ENCODE measurements around the gene AKT1.

Gene AKT1

DNA sequence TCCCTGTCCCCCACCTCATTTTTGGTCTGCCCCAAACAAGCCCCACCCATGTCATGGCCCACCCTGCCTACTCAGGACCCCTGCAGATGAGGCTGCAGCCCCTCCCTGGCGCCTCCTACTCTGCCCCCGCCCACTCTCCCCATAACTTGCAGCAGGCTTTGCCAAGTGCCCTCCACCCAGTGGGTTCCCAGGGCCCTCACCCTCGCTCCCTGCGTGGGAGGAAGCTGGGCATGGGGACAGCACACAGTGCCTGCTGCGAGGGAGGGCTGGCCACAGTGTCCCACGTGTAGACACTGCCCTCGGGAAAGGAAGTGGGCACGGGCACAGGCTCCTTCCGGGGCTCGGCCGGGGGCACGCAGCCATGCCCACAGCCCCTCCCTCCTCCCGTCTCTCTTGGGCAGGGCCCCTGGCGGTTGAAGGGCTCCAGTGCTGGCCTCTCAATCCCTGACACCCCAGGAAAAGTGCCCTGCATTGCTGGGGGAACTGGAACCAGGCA is 9.4 kb downstream of the AKT1 start:
- no peak for DNase-seq (ENCODE audit: low read depth)

DNA sequence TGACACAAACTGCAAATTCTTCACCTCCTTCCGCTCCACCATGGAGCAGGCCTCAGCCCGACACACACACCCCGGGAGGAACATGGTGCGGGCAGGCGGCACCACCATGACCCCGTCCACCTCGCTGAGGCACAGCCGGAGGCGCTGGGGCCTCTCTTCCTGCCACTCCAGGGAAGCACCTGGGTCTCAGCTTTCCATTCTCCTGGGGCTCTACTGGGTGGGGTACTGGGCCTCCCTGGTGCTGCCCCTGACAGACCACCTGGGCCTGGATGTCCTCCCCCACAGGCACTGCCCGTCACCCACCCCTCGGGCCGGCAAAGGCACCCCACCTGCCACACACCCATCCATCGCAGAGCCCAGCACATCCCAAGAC is 9.9 kb downstream of the AKT1 start:
- no peak for DNase-seq (ENCODE audit: low read depth)

DNA sequence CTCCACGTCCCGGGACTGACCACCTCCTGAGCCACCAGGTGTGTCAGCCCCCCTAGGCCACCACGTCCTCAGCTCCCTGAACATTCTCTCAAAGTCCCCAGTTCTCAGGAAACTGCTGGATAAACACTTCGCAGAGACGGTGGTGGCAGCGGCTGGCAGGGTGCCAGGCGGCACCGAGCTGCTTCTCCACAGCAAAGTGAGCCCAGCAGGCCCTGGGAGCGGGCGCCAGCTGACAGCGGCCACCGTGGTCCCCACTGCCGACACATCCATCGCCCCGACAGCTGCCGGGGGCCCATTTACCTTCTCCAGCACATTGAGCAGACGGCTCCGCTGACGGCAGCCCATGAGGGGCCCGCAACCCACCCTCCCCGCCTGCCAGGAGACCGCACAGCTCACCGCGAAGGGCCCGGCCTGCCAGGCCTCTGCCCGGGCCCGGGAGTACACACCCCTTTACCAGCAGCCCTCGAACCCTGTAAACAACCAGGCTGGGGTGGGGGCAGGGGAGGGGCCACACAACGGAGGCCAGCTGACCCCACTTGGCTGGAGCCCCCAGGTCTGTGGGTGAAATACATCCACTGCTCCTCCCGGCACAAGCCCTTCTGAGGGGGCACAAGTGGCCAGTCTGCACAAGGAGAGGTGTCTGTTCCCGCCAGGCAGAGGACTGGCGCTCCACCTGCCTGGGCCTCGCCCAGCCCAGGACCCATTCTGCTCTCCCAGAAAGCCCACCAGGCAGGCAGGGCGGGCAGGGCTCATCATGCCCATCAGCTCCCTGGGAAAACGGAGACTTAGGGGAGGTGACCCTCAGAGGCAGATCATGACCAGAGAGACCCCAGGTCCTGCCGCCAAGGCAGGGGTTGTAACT is 10.5 kb downstream of the AKT1 start:
- no peak for DNase-seq (ENCODE audit: low read depth)

DNA sequence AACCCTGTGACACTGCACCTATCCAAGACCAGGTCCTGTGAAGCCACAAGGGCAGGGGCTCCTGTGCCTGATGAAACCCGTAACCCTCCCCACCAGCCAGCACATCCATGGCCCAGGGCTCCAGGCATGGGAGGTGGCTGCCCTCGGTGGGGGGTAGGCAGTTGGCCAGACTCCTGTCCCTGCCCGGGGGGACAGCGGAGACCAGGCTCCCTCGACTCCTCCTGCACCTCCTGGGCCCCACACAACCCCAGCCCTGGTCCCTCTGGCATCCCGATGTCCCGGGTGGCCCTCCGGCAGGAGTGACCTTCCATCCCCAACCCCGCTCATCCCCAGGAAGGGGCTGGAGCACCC is 11.4 kb downstream of the AKT1 start:
- DNase-seq (ENCODE audit: low read depth): no peak

DNA sequence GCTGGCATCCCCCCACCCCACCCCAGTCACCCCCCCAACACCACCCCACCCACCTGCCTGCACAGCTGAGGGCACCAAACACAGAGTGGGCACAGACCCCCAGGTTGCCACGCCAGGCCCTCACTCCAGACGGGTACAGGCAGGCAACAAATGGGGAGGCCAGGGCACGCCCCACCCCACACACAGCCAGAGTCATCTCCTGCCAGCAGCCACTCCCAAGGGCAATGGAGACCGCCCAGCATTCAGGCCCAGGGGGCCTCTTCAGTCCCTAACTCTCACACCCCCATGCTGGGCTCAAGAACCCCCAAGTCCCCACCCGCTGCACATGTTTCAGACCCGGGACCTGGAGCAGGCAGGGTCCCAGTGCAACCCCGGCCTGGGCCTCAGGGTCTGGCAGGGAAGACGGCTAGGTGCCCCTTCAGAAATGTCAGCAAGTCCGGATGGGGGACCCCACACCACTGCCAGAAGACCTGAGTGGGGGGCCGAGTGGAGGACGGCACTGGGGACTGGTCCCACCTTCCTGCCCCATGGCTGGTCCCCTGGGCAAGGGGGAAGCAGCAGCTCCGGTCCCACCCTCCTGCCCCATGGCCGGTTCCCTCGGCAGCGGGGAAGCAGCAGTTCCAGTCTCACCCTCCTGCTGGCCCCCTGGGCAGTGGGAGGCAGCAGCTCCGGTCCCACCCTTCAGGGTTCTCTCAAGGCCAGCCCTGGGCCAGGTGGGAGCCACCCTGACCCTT is 11.9 kb downstream of the AKT1 start:
- DNase-seq (ENCODE audit: low read depth): no peak

DNA sequence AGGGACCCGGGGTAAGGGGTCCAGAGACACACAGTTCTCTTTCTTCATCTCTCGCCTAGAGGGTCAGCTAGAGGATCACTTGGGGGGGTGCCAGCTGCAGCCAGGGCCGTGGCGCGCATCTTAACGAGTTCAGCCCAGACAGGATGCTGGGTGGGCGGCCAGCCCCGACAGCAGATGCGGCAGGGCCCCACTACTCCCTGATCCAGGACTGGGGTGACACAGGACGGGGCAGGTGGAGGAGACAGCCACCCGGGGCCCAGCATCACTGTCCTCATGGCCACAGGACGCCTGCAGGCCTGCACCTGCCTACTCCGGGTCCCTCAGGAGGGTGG is 12.8 kb downstream of the AKT1 start:
- DNase-seq (ENCODE audit: low read depth): no peak

DNA sequence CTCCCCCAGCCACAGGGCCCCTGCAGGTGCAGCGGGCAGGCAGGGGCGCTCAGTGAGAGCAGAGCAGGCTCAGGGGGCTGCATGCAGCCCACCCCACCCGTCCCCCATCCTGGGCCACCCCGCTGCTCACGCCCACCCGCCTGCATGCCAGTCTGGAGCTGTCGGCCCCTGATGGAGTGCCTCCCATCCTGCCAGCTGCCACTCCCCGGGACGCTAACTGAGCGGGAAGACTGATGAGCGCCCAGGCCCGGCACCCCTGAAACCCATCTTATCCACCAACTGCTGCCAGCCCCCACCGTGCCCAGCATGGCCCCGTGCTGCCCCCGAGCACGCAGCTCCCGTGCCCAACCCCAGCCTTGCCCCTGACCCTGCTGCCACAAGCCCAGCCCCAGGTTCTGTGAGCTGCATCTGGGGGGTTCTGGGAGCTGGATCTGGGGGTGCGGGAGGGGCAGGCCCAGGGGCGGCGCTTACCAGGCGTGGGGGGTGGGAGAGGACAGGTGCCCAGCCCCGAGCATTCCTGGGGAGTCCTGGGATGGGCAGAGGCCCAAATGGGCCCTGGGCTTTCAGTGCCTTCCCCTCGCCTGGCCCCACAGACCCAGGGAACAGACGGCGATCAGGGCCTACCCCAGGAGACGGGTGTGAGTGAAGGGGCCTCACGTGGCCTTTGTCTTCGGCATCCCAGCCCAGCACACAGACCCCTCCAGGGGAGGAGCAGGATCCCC is 13.3 kb downstream of the AKT1 start:
- no peak for DNase-seq (ENCODE audit: low read depth)

DNA sequence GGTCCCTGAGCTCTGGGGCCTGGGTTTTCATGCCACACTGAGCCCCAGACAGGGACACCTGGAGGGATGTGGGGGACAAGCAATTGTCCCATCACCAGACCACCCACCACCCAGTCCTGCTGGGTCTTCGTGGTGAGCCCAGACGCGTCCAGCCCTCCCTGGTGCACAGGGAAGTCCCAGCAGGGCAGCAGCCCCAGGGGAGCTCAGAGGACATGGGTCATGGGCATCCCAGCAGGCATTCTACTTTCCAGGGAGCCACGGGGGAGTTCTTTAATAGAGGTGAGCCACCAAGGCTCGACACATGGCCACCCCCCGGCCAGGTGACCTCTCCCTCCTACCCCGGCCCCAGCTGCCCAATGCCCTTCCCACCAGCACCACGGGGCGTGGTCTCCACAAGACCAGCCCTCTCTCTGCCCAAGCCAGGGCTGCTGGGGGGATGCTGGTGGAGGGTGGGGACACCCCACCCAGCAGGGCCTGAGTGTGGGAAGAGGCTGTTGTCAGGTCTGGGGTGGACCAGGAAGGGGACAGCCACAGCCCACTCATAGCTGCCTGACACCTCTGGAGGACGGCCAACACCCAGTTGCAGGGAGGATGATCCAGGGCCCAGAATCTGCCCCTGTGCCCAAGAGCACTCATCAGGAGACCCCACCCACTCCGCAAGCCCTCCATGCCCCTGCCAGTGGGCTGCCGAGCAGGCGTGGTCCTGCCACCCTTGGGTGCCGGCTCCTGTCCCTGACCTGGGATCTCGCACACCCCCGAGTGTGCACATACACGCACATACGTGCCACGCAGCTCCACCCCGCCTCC is 14.1 kb downstream of the AKT1 start:
- DNase-seq (ENCODE audit: low read depth): no peak

DNA sequence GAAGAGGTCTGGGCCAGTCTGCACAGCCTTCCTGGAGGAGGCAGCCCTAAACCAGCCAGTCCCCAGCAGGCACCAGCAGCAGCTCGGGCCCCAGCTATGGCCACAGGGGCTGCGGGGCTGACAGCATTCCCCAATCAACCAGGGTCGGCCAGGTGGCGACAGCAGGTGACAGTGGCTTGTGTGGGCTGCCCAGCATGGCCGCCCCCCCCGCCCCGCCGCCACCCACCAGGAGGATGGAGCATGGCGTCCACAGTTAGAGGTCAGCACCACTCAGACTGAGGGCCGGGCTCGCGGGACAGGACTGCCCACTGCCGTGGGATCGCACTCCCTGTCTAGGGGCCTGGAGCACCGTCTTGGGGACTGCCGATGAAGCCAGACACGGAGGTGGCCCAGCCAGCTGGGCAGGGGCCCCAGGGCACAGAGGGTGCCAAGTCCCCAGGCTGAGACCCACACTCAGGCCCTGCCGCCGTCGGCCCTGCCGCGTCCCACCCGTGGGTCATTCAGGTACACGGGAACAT is 15.0 kb downstream of the AKT1 start:
- DNase-seq (ENCODE audit: low read depth): no peak

DNA sequence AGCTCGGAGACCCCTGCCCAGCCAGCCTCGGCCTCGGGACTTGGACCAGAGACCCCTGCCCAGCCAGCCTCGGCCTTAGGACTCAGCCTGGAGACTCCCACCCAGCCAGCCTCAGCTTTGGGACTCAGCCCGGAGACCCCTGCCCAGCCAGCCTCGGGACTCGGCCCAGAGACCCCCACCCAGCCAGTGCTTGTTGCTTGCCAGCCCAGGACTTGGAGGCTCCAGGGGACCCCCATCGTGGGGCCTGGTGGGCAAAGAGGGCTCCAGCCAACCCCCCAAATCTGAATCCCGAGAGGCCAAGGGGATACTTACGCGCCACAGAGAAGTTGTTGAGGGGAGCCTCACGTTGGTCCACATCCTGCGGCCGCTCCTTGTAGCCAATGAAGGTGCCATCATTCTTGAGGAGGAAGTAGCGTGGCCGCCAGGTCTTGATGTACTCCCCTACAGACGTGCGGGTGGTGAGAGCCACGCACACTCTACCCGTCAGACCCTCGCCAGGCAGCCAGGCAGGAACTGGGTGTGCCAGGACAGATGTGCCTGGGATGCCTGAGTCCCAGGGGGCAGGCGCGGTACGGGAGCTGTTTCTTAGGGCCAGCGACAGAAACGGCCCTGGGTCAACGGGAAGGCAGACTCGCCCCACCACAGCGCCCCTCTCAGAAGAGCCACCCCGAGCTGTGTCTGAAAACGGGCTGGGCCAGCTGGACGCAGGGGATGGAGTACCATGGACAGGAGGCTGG is 15.6 kb downstream of the AKT1 start:
- no peak for DNase-seq (ENCODE audit: low read depth)

DNA sequence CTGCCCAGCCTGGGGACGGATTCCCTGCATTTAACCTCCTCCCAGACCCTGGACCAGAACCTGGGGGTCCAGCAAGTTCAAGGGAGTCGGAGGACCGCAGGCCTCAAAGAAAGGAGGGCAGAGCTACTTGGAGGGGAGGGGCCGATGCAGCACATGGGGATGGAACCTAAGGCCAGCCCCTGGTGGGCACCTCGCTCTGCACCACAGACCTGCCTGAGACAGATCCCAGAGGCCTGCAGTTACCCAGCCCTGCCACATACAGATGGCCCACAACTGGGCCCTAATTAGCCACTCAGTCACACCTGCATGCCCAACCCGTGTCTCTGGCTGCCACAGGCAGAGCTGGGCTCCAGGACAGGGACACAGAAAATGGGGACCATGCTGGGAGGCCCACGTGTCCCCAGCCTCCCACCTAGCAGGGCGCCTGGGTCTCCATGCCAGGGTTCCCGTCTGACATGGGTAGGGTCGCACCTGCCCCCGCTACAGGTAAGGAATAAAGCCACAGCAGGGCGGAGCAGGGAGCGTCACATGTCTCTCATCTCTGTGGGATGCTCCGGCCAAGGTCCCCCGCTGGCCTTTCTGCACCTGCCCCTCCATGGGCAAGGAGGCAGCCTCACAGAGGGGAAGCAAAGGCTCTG is 16.7 kb downstream of the AKT1 start:
- DNase-seq (ENCODE audit: low read depth): no peak

DNA sequence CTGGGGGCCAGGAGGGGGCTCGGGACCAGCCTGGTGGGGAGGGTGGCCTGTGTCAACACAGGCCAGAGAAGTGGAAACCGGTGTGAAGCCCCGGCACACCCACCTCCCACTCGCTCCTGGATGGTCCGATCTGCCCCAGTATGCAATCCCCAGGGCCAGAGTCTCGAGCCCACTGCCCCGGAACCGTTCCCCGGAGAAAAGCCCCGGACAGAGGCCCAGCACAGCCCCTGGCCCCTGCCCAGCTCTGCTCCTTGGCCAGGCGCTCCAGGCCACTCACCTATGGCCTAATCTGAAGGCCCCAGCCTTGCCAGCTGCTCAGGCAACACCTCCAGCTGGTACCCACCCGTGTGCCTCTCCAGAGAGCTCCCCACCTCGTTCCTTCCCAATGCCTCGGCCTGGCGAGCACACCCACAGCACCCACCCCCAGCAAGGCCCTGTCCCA is 17.7 kb downstream of the AKT1 start:
- no peak for DNase-seq (ENCODE audit: low read depth)

DNA sequence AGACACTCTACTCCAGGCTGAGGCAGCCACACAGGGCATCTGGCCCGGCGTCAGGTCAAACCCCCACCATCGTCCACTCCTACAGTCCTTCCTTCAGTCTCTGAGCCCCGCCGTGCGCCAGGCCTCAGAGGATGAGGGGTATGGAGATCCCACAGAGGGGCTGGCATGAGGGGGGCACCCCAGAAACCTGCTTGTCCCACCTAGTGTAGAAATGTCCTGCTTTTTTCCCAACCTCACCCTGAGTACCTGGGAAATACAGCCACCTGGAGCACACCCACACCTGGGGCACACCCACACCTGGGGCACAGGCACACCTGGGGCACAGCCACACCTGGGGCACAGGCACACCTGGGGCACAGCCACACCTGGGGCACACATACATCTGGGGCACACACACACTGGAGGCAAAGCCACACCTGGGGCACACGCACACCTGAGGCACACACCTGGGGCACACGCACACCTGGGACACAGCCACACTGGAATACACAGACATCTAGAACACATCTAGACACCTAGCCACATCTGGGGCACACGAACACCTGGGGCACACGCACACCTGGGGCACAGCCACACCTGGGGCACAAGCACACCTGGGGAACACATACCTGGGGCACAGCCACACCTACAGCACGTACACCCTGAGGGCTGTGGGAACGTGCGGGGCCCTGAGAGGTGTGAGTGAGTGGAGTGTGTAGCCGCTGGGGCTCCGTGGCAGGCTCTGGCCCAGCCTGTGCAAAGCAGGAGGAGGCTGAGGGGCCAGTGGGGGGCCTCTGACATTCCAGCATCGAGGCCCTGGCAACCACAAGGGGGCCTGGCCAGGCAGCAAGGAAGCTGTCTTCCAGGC is 18.4 kb downstream of the AKT1 start:
- DNase-seq (ENCODE audit: low read depth): no peak

DNA sequence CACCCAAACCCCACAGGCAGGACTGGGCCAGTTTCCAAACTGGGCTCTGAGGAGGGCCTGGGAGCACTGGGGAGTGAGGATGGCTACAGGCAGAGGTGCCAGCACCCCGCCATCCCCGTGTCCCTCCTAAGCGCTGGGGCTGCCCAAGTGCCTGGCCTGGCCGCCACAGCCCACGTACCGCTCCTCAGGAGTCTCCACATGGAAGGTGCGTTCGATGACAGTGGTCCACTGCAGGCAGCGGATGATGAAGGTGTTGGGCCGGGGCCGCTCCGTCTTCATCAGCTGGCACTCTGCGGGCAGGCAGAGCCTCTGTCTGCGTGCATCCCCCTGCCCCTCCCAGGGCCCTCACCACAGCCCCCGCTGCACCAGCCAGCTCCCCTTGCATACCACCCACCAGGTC is 19.1 kb downstream of the AKT1 start:
- no peak for DNase-seq (ENCODE audit: low read depth)

DNA sequence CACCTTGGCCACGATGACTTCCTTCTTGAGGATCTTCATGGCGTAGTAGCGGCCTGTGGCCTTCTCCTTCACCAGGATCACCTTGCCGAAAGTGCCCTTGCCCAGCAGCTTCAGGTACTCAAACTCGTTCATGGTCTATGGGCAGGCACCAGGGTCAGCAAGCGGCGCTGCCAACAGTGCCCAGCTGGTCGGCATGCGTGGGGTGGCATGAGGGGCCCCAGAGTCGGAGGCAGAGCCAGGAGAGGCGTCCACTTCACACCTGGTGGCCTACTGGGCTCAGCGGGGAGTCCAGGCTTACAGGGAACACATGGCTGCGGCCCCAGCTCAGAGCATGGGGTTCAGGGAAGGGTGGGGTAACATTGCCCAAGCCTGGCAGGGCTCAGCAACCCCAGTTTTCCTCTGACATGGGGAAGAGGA is 20.5 kb downstream of the AKT1 start:
- no peak for DNase-seq (ENCODE audit: low read depth)

DNA sequence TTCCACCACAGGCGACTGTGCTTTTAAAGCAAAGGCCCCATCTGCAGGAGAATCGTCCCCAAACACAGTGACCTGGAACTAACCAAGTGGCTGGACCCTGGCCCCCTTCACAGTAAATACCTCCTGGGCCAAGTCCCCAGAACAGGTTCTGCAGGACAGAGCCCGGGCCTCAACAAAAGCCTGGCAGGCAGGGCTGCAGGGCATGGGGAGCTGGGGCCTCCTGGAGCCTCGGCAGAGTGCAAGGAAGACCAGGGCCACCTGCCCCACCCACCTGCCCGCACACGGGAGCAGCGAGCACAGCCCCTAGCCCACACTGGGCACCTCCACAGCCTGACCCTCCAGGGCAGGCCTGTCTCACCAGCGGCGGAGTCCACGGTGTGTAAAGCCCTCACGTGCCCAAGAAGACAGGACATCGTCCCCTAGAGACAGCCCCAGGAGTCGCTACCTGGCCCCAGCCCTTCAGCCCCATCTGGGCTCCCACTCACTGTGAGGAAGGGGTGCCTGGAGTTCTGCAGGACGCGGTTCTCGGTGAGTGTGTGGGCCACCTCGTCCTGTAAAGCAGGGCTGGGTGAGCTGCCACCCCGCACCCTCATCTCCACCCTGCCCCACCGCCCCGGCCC is 21.0 kb downstream of the AKT1 start:
- DNase-seq (ENCODE audit: low read depth): no peak

DNA sequence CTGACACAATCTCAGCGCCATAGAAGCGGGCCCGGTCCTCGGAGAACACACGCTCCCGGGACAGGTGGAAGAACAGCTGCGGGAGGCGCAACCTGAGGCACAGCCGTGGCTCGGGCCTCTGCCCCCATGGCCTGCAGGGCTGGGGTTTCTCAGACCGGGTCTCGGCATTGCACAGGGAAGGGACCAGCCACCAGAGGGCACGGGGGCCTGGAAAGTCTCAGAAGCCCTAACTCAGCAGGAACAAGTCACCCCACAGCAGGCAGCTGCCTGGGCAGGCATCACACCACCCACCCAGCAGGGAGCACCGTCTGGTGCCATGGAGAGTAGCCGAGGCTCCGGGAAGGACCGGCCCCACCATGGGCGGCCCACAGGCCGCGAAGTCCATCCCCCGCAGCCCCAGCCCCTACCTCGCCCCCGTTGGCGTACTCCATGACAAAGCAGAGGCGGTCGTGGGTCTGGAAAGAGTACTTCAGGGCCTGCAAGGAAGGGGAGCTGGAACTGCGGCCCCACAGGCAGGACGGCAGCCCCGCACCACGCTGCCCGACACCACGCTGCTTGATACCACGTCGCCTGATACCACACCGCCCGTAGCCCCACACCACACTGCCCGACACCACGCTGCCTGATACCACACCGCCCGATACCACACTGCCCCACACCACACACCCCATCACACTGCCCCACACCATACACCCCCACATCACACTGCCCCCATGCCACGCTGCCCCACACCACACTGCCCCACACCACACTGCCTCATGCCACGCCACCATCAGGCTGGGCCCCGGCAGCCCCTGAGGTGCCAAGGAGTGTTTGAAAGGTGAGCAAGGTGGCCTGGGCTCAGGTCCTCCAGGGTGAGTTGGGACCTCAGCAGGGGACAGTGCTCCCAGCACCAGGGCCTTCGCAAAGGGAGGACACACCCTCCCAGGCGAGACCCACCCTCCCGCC is 21.8 kb downstream of the AKT1 start:
- no peak for DNase-seq (ENCODE audit: low read depth)

Measured in fibroblast of the conjunctiva (primary cell).